Stimulated activated CD4-positive, alpha-beta T cell treated with anti-CD3 and anti-CD28 coated beads, Interleukin-15, amount 100 ng/mL, for 1 hour (primary cell): ENCODE data around the gene INSR.
"Not testable (repeated sequence)": the region's sequence is repeated elsewhere in the genome, so short reads cannot be mapped to it uniquely, and the experiment has no call there.

Experiments
- DNase-seq, 2 donors: peaks; one replicate each; pipeline ENCODE4 v3.0.0-alpha.2; 2020; ENCODE audit warnings: low read depth in 1 of 2, low spot score in 1 of 2

INSR gene

GRCh38 chr19:7146086-7146485 is 148.1 kb downstream of the INSR start:
- DNase-seq: not testable (repeated sequence)

- no peak for DNase-seq
Measured at GRCh38 chr19:7145494-7145893, 148.7 kb downstream of the INSR start.

- DNase-seq: no peak
Measured at GRCh38 chr19:7142771-7143170, 151.4 kb downstream of the INSR start.

GRCh38 chr19:7140137-7140536 is 154.1 kb downstream of the INSR start:
- DNase-seq: no peak

- DNase-seq: no peak
Measured at GRCh38 chr19:7139095-7139494, 155.1 kb downstream of the INSR start.

GRCh38 chr19:7138402-7138801 is 155.8 kb downstream of the INSR start:
- no peak for DNase-seq

- no peak for DNase-seq
Measured at GRCh38 chr19:7137120-7137519, 157.1 kb downstream of the INSR start.

- DNase-seq: no peak
Measured at GRCh38 chr19:7132054-7132453, 162.2 kb downstream of the INSR start.

- DNase-seq: no peak
Measured at GRCh38 chr19:7130043-7130442, 164.2 kb downstream of the INSR start.

GRCh38 chr19:7126132-7126531 is 168.1 kb downstream of the INSR start:
- no peak for DNase-seq

GRCh38 chr19:7125221-7125620 is 169.0 kb downstream of the INSR start:
- no peak for DNase-seq

- DNase-seq: no peak
Measured at GRCh38 chr19:7124782-7125181, 169.4 kb downstream of the INSR start.

- DNase-seq: no peak
Measured at GRCh38 chr19:7122701-7123100, 171.5 kb downstream of the INSR start.

- DNase-seq: no peak
Measured at GRCh38 chr19:7120499-7120898, 173.7 kb downstream of the INSR start.

GRCh38 chr19:7119582-7119981 is 174.6 kb downstream of the INSR start:
- no peak for DNase-seq

- DNase-seq: no peak
Measured at GRCh38 chr19:7117248-7117647, 177.0 kb downstream of the INSR start.

- DNase-seq: no peak
Measured at GRCh38 chr19:7115721-7116120, 178.5 kb downstream of the INSR start.

- no peak for DNase-seq
Measured at GRCh38 chr19:7113233-7113632, 181.0 kb downstream of the INSR start.

GRCh38 chr19:7112675-7113074 is 181.5 kb downstream of the INSR start:
- DNase-seq: no peak

GRCh38 chr19:7109678-7110289 is 184.4 kb downstream of the INSR start:
- no peak for DNase-seq

- no peak for DNase-seq
Measured at GRCh38 chr19:7106711-7107657, 187.2 kb downstream of the INSR start.

- DNase-seq: no peak
Measured at GRCh38 chr19:7104747-7105447, 189.3 kb downstream of the INSR start.
